Duodenal mucosa (tissue), 2 donors: Measurements from ENCODE around the gene CORO1C.

Experiments used
- H3K27ac ChIP-seq: one replicate; pipeline ENCODE4 v1.7.0; 2013; ENCODE audit warnings: low read depth, low read length
- H3K27me3 ChIP-seq, 2 donors: one replicate each; pipeline ENCODE4 v1.7.0; 2013; ENCODE audit warnings: low read length in 2 of 2, control low read depth in 1 of 2; ENCODE audit not compliant: insufficient read depth in 2 of 2, control insufficient read depth in 1 of 2
- H3K36me3 ChIP-seq, 2 donors: one replicate each; pipeline ENCODE4 v1.7.0; 2013; ENCODE audit warnings: low read length in 2 of 2, control low read depth in 1 of 2; ENCODE audit not compliant: insufficient read depth in 2 of 2, control insufficient read depth in 1 of 2
- H3K4me1 ChIP-seq, 2 donors: one replicate each; pipeline ENCODE4 v1.7.0; 2013; ENCODE audit warnings: low read length in 2 of 2, control low read depth in 1 of 2; ENCODE audit not compliant: insufficient read depth in 2 of 2, control insufficient read depth in 1 of 2
- H3K4me3 ChIP-seq, 2 donors: one replicate each; pipeline ENCODE4 v1.7.0; 2013; ENCODE audit warnings: low read length in 2 of 2, low read depth in 1 of 2
- H3K9ac ChIP-seq, 2 donors: one replicate each; pipeline ENCODE4 v1.7.0; 2013; ENCODE audit warnings: low read length in 2 of 2, low read depth in 1 of 2
- H3K9me3 ChIP-seq, 2 donors: one replicate each; pipeline ENCODE4 v1.7.0; 2013; ENCODE audit warnings: low read length in 2 of 2, control low read depth in 1 of 2; ENCODE audit not compliant: control insufficient read depth in 1 of 2

CORO1C gene

GRCh38 chr12:108697905-108698304 is 33.4 kb downstream of the CORO1C start:
- Histone ChIP-seq H3K9me3 (no peaks in the 10 kb centered on the region), H3K36me3 (peaks cover 15 to 30% of the 10 kb centered on the region in 2 donors), H3K4me1 (peaks cover 5 to 18% of the 10 kb centered on the region in 2 donors), H3K4me3 (no peak overlapping the region), H3K9ac (no peak overlapping the region), H3K27ac (no peak overlapping the region), H3K27me3 (no peaks in the 10 kb centered on the region)

DNA sequence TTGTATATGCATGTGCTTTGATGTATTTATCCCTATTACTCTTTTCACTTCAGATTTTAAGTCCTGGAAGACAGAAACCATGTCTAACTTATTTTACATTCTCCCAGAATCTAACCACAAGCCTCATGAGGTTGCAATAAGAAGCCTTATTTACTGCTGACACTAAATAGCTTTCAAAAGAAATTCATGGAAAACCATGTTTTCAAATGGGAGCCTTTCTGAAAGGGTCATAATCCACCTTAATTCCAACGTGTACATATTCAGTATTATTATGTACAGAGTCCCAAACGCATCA is 34.4 kb downstream of the CORO1C start:
- Histone ChIP-seq H3K27me3 (no peaks in the 10 kb centered on the region), H3K4me3 (no peak overlapping the region), H3K9ac (no peak overlapping the region), H3K4me1 (peaks cover 11 to 14% of the 10 kb centered on the region in 2 donors), H3K27ac (no peak overlapping the region), H3K36me3 (peaks cover 15 to 30% of the 10 kb centered on the region in 2 donors), H3K9me3 (no peaks in the 10 kb centered on the region)

DNA sequence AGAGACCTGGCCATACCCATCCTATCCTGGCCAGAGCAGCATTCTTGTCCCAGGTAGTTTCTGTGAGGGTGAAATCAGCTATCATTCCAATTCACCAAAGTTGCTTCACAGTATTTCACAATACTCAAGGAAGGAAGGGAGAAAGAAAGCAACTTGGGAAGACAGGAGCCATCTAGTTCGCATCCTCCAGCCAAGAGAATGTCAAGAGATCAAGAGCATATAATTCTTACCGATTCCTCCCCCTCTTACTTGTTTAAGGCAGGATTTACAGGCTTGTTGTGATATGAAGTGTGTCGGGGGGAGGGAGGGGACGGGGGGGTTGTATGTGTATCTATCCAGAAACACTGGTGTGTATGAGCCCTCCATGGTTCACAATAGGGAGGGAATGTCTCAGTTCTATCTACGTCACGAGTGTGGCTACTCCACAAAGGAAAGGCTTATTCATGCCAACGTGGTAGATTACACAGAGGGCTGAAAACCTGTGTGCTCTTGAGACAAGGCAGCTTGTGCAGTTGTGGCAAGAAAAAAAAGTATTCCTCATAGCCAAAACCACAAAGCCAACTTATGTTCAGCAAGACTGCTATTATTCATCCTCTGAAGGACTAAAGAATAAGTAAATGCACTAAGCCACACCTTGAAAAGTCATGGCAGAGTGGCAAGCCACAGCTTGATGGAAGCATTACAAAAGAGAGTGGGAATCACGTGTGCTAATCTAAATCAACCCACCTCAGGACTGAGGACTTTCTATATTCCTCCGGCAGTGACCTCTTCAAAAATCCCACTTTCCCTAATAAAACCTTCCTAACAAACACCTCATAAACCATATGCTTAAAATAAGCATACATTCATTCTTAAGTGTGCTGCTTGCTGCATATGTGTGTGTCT is 35.0 kb downstream of the CORO1C start:
- no peak overlapping the region for H3K27ac ChIP-seq
- no peak overlapping the region for H3K9ac ChIP-seq
- no peaks in the 10 kb centered on the region for H3K9me3 ChIP-seq
- H3K36me3 ChIP-seq = peaks cover 15 to 30% of the 10 kb centered on the region in 2 donors
- no peak overlapping the region for H3K4me3 ChIP-seq
- peaks cover 13 to 14% of the 10 kb centered on the region in 2 donors for H3K4me1 ChIP-seq
- no peaks in the 10 kb centered on the region for H3K27me3 ChIP-seq

GRCh38 chr12:108694812-108695278 is 36.5 kb downstream of the CORO1C start:
- Histone ChIP-seq H3K9me3 (no peaks in the 10 kb centered on the region), H3K4me3 (no peak overlapping the region), H3K4me1 (peaks cover 23 to 29% of the 10 kb centered on the region in 2 donors), H3K9ac (no peak overlapping the region), H3K36me3 (peaks cover 10 to 24% of the 10 kb centered on the region in 2 donors), H3K27ac (no peak overlapping the region), H3K27me3 (no peaks in the 10 kb centered on the region)

DNA sequence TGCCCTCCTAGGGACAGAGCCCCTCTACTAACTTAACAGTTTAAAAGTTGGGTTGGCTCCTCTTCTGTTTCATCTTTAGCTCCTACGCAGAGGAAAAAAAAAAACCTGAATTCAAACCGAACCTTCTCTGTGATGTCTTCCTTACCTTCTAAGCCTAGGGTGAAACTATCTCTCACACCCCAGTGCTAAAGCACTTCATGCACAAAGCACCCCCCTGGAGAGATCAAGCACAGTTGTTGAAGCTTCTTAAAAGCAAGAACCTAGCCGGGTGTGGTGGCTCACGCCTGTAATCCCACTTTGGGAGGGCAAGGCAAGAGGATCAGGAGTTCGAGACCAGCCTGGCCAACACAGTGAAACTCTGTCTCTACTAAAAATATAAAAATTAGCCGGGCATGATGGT is 37.6 kb downstream of the CORO1C start:
- Histone ChIP-seq H3K4me1 (peaks cover 27 to 38% of the 10 kb centered on the region in 2 donors), H3K36me3 (peaks cover 5 to 13% of the 10 kb centered on the region in 2 donors), H3K9me3 (no peaks in the 10 kb centered on the region), H3K4me3 (no peak overlapping the region), H3K27me3 (no peaks in the 10 kb centered on the region), H3K27ac (no peak overlapping the region), H3K9ac (no peak overlapping the region)

- no peak overlapping the region for H3K4me3 ChIP-seq
- no peaks in the 10 kb centered on the region for H3K27me3 ChIP-seq
- no peak overlapping the region for H3K27ac ChIP-seq
- peaks cover 5 to 11% of the 10 kb centered on the region in 2 donors for H3K36me3 ChIP-seq
- H3K9me3 ChIP-seq = no peaks in the 10 kb centered on the region
- H3K4me1 ChIP-seq = peaks cover 27 to 38% of the 10 kb centered on the region in 2 donors
- no peak overlapping the region for H3K9ac ChIP-seq
Measured at GRCh38 chr12:108693186-108693730, 38.1 kb downstream of the CORO1C start.

DNA sequence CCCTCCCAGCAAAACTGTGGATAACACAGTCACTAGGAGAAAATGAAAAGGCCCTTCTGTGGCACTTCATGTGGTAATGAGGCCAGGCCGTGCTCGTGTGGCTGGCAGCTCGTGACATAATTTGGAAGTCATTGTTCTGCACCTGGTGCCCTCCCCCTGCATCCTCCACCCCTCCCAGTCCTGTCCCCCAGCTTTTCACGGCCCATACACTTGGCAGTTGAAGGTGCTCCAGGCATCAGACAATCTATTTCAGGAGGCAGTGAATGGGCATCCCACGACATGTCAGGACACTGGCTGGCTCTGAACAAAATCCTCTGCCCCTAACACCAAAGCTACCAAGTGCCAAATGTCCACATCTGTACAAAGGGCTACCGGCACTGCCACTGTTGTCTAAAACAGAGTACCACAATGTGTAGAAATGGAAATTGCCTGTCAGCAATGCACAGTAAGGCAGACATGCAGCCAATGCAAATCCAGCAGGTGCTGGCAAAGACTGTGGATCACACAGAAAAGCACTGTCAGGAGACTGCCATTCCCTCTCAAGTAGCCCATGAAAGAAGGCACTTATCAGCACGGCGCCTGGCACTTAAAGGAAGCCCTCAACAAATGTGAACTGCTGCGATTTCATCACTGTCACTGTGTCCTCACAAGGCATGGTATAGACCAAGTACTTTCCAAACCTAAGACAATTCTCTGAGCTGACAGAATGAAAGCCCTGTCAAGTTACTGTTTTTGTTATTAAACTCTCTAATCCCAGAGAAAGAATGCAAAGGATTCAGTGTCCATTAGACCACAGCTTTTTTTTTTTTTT is 39.1 kb downstream of the CORO1C start:
- peaks cover 5 to 7% of the 10 kb centered on the region in 2 donors for H3K36me3 ChIP-seq
- H3K4me3 ChIP-seq = peak overlapping the region in 1 of 2 donors; percentile 14
- no peaks in the 10 kb centered on the region for H3K27me3 ChIP-seq
- H3K9me3 ChIP-seq = no peaks in the 10 kb centered on the region
- peaks cover 27 to 38% of the 10 kb centered on the region in 2 donors for H3K4me1 ChIP-seq
- H3K9ac ChIP-seq = peak overlapping the region; percentile 25 to 28
- H3K27ac ChIP-seq = peak overlapping the region; percentile 80

- Histone ChIP-seq H3K9ac (peak overlapping the region; percentile 25 to 51), H3K4me3 (peak overlapping the region; percentile 11 to 44), H3K27me3 (no peaks in the 10 kb centered on the region), H3K9me3 (no peaks in the 10 kb centered on the region), H3K4me1 (peaks cover 27 to 38% of the 10 kb centered on the region in 2 donors), H3K36me3 (peaks cover 2 to 5% of the 10 kb centered on the region in 2 donors), H3K27ac (peak overlapping the region; percentile 80)
Measured at GRCh38 chr12:108691175-108691997, 39.9 kb downstream of the CORO1C start.

- H3K4me3 ChIP-seq = peak overlapping the region; percentile 11 to 44
- peak overlapping the region; percentile 66 for H3K27ac ChIP-seq
- peaks cover 28 to 43% of the 10 kb centered on the region in 2 donors for H3K4me1 ChIP-seq
- peak overlapping the region in 1 of 2 donors; percentile 51 for H3K9ac ChIP-seq
- no peaks in the 10 kb centered on the region for H3K27me3 ChIP-seq
- no peaks in the 10 kb centered on the region for H3K9me3 ChIP-seq
- no peaks in the 10 kb centered on the region for H3K36me3 ChIP-seq
Measured at GRCh38 chr12:108690542-108691174, 40.7 kb downstream of the CORO1C start.
